ENCODE data around the gene APLP2. TPM values are rescaled to one million over a fixed set of nuclear protein-coding genes. Genes with fewer than 3 reads are reported as not detected.
A peak's percentile ranks its signal among the peaks of the same experiment; 100 is the strongest.

APLP2 gene
- total and polyA plus RNA-seq, 9 of the 15 experiments (the other 6 are each of a cell fraction or from before 2014, with no cell fraction given): 17.4 to 164 (median 118) TPM

- TF ChIP-seq POLR2B (IDR thresholded peaks at IDR 0.05; ENCODE audit: low read depth, partially characterized antibody) (no peak), TEAD1 (CRISPR knock-in tag; IDR thresholded peaks at IDR 0.05) (no peak), ZNF224 (CRISPR knock-in tag; IDR thresholded peaks at IDR 0.05) (no peak), PRDM10 (IDR thresholded peaks at IDR 0.05; ENCODE audit: partially characterized antibody) (no peak), CHD2 (IDR thresholded peaks at IDR 0.05; ENCODE audit: low read depth, low read length) (no peak), MED1 (CRISPR knock-in tag; IDR thresholded peaks at IDR 0.05; ENCODE audit: borderline replicate concordance) (no peak), EGR1 (conservative IDR thresholded peaks at IDR 0.05) (peak; percentile 92), ZNF586 (CRISPR knock-in tag; conservative IDR thresholded peaks at IDR 0.05) (no peak), KDM1A (IDR thresholded peaks at IDR 0.05) (0 out of 4 replicates have a peak, but pooled peaks of 1 of the 2 experiments have one; percentile 10), ETV6 (IDR thresholded peaks at IDR 0.05; ENCODE audit: borderline replicate concordance in 1 of 2, low read depth in 2 of 2, low read length in 1 of 2) (no peak), ETV6 (CRISPR knock-in tag; IDR thresholded peaks at IDR 0.05; ENCODE audit: borderline replicate concordance) (no peak), SPI1 (IDR thresholded peaks at IDR 0.05; ENCODE audit: borderline replicate concordance, low read depth, low read length) (peak; percentile 30; the same call in 1 of the 2 replicates), EWSR1 (IDR thresholded peaks at IDR 0.05; ENCODE audit: borderline replicate concordance, low read depth, partially characterized antibody) (no peak), SIN3B (IDR thresholded peaks at IDR 0.05; ENCODE audit: low read depth) (no peak), POLR3G (IDR thresholded peaks at IDR 0.05; ENCODE audit: extremely low read depth, insufficient read length, insufficient replicate concordance) (no peak), POLR2G (IDR thresholded peaks at IDR 0.05; ENCODE audit: low read depth, low read length) (no peak), MAZ (CRISPR knock-in tag; conservative IDR thresholded peaks at IDR 0.05 in 1 of 2, IDR thresholded peaks at IDR 0.05 in 1 of 2) (no peak), HDAC2 (IDR thresholded peaks at IDR 0.05) (no peak), CREB3L1 (IDR thresholded peaks at IDR 0.05; ENCODE audit: borderline replicate concordance, low read depth) (no peak), PREB (CRISPR knock-in tag; IDR thresholded peaks at IDR 0.05) (no peak), ZNF77 (CRISPR knock-in tag; IDR thresholded peaks at IDR 0.05) (no peak)
Measured at GRCh38 chr11:130156108-130157022, 86.7 kb downstream of the APLP2 start (continued).
